ENCODE measurements around the gene S100B. TPM values are rescaled to one million over a fixed set of nuclear protein-coding genes. Genes with fewer than 3 reads are reported as not detected.

Gene S100B
- total and polyA plus RNA-seq, 8 donors = 1.8 to 18.4 (median 7.0) TPM; not detected in 1

- H3K36me3 ChIP-seq = peaks cover 75 to 100% (median 99%) of the 10 kb centered on the region in 4 donors
- peaks cover 0 to 2% (median 0%) of the 10 kb centered on the region in 4 donors for H3K9me3 ChIP-seq
- 94 to 97% (median 96%) methylated on average over 17 to 19 of the region's 19 CpGs for WGBS, 5 donors
- no peaks in the 10 kb centered on the region for H3K4me1 ChIP-seq
- no peaks in the 10 kb centered on the region for H3K27me3 ChIP-seq
- TF ChIP-seq CTCF (IDR thresholded peaks at IDR 0.05) = no peak
- TF ChIP-seq POLR2A (IDR thresholded peaks at IDR 0.05) = no peak
- no peak for TF ChIP-seq EP300 (IDR thresholded peaks at IDR 0.05)
- no peak for TF ChIP-seq POLR2AphosphoS5 (IDR thresholded peaks at IDR 0.05)
- no peak overlapping the region for H3K27ac ChIP-seq
- DNase-seq = no peak
- intact Hi-C loops (cut with DNase I; ENCODE audit: low total_unique reads) = no loop called here
- no peak overlapping the region for H3K4me3 ChIP-seq
These were observed 44.5 kb upstream of the S100B start for GRCh38 chr21:46649356-46649755.

GRCh38 chr21:46648539-46648938, 43.7 kb upstream of the S100B start:
- H3K27ac ChIP-seq = no peak overlapping the region
- intact Hi-C loops (cut with DNase I; ENCODE audit: low total_unique reads) = no loop called here
- H3K4me3 ChIP-seq = no peak overlapping the region
- peaks cover 81 to 100% (median 99%) of the 10 kb centered on the region in 4 donors for H3K36me3 ChIP-seq
- no peak for DNase-seq
- H3K4me1 ChIP-seq = no peaks in the 10 kb centered on the region
- no peaks in the 10 kb centered on the region for H3K27me3 ChIP-seq
- TF ChIP-seq EP300 (IDR thresholded peaks at IDR 0.05) = no peak
- TF ChIP-seq POLR2AphosphoS5 (IDR thresholded peaks at IDR 0.05) = no peak
- no peak for TF ChIP-seq POLR2A (IDR thresholded peaks at IDR 0.05)
- TF ChIP-seq CTCF (IDR thresholded peaks at IDR 0.05) = no peak
- WGBS, 5 donors = 94 to 96% (median 95%) methylated on average over 24 to 27 of the region's 27 CpGs
- no peaks in the 10 kb centered on the region for H3K9me3 ChIP-seq

- Histone ChIP-seq H3K9me3 (no peaks in the 10 kb centered on the region), H3K4me1 (peaks cover 0 to 6% (median 3%) of the 10 kb centered on the region in 4 donors), H3K27ac (no peak overlapping the region), H3K4me3 (no peak overlapping the region), H3K36me3 (peaks cover 68 to 100% (median 99%) of the 10 kb centered on the region in 4 donors), H3K27me3 (no peaks in the 10 kb centered on the region)
- intact Hi-C loops (cut with DNase I; ENCODE audit: low total_unique reads) = no loop called here
- TF ChIP-seq CTCF (IDR thresholded peaks at IDR 0.05) = no peak
- no peak for TF ChIP-seq POLR2AphosphoS5 (IDR thresholded peaks at IDR 0.05)
- TF ChIP-seq POLR2A (IDR thresholded peaks at IDR 0.05) = no peak
- WGBS, 5 donors = 90 to 95% (median 92%) methylated on average over 9 of the region's 9 CpGs
- DNase-seq = no peak
These were observed 41.8 kb upstream of the S100B start for GRCh38 chr21:46646541-46647154.

- H3K36me3 ChIP-seq = peaks cover 67 to 100% (median 99%) of the 10 kb centered on the region in 4 donors
- no peak overlapping the region for H3K27ac ChIP-seq
- 87 to 100% (median 96%) methylated on average over 5 of the region's 5 CpGs for WGBS, 5 donors
- H3K4me1 ChIP-seq = peaks cover 0 to 13% (median 6%) of the 10 kb centered on the region in 4 donors
- intact Hi-C loops (cut with DNase I; ENCODE audit: low total_unique reads) = no loop called here
- no peak for DNase-seq
- no peak for TF ChIP-seq POLR2AphosphoS5 (IDR thresholded peaks at IDR 0.05)
- no peak for TF ChIP-seq EP300 (IDR thresholded peaks at IDR 0.05)
- TF ChIP-seq CTCF (IDR thresholded peaks at IDR 0.05) = no peak
- no peak for TF ChIP-seq POLR2A (IDR thresholded peaks at IDR 0.05)
- H3K27me3 ChIP-seq = no peaks in the 10 kb centered on the region
- no peak overlapping the region for H3K4me3 ChIP-seq
- H3K9me3 ChIP-seq = no peaks in the 10 kb centered on the region
These were observed 41.0 kb upstream of the S100B start for GRCh38 chr21:46645840-46646239.

Data from stomach (tissue), 9 donors.